SHP77 (cell line): ENCODE results near the gene GFY.

Source experiments
- DNase-seq, 2 experiments: peaks; one replicate each; lab custom pipeline; 2025; lab: John Stamatoyannopoulos, UW

GFY gene

GRCh38 chr19:49408816-49409440 is 16.3 kb upstream of the GFY start:
- no peak for DNase-seq

GRCh38 chr19:49409441-49410029 is 15.7 kb upstream of the GFY start:
- no peak for DNase-seq

- no peak for DNase-seq
These were observed 13.4 kb upstream of the GFY start for GRCh38 chr19:49411681-49412326.

- peak in 1 of 2 experiments; percentile 8 for DNase-seq
These were observed 11.8 kb upstream of the GFY start for GRCh38 chr19:49413348-49413747.

GRCh38 chr19:49414256-49414655 is 10.9 kb upstream of the GFY start:
- DNase-seq = no peak

- no peak for DNase-seq
These were observed 9.9 kb upstream of the GFY start for GRCh38 chr19:49415102-49415809.

- DNase-seq = no peak
These were observed 9.4 kb upstream of the GFY start for GRCh38 chr19:49415810-49416200.

- no peak for DNase-seq
These were observed 8.1 kb upstream of the GFY start for GRCh38 chr19:49417088-49417487.

- DNase-seq = no peak
These were observed 6.7 kb upstream of the GFY start for GRCh38 chr19:49418511-49418910.

GRCh38 chr19:49419173-49419572 is 6.0 kb upstream of the GFY start:
- DNase-seq = no peak

GRCh38 chr19:49420227-49420626 is 5.0 kb upstream of the GFY start:
- DNase-seq = no peak

- DNase-seq = no peak
These were observed 3.9 kb upstream of the GFY start for GRCh38 chr19:49421039-49421877.

- DNase-seq = no peak
These were observed 3.3 kb upstream of the GFY start for GRCh38 chr19:49421878-49422202.

- DNase-seq = peak; percentile 51 to 53
These were observed 2.6 kb upstream of the GFY start for GRCh38 chr19:49422407-49423070.

GRCh38 chr19:49423071-49423984 is 1.9 kb upstream of the GFY start, which contains the start of gene PTH2:
Gene PTH2 (minus strand): TSS chr19:49423441. CDS start chr19:49423339, 102 bp downstream.
- DNase-seq = no peak

- no peak for DNase-seq
These were observed 1.2 kb upstream of the GFY start for GRCh38 chr19:49423985-49424303.

- DNase-seq = peak; percentile 38 to 57
These were observed 869 bp downstream of the GFY start for GRCh38 chr19:49425922-49426592.

GRCh38 chr19:49427339-49427738 is 2.2 kb downstream of the GFY start:
- no peak for DNase-seq

GRCh38 chr19:49427855-49428546 is 2.8 kb downstream of the GFY start:
- DNase-seq = no peak
